ENCODE measurements around the gene MDGA2. TPM values are rescaled to one million over a fixed set of nuclear protein-coding genes. Genes with fewer than 3 reads are reported as not detected.

MDGA2 gene
- total RNA-seq, 1 donor from 2014 or later, result 2.4 TPM

DNA sequence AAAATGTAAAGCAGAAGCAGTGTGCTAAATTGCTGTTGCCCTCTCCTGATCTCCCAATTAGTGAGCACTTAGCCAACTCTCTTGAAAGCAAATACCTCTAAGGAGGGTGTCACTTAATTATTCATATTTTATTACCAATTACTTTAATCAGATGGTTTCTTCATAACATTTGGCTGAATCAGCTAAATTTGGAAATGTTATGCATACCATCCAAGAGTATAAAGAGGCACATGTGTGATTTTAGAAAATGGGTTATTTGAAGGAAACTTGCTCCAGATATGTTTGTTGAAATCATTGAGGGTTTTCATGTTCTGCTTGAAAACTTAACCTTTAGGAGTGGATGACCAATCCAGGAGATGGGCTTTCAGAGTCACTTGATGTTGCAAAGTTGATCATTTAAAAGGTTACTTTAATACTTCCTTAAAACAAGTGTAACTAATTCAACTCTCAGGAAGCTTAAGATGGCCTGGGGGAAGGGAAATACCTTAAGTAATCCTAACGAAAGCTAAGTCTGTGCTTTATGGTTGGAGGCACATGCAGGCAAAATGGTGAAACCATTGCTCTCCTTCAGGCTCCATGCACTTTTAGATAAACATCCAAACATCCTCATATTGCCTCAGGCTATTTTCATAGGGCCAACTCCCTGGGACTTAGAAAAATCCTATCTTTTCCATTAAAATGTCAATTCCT lies 434.5 kb downstream of the MDGA2 start:
- Mint-ChIP-seq H3K4me3 (ENCODE audit: unreplicated experiment) (no peak overlapping the region), H3K36me3 (ENCODE audit: low read depth, unreplicated experiment) (no peaks in the 10 kb centered on the region), H3K9me3 (ENCODE audit: unreplicated experiment) (no peaks in the 10 kb centered on the region), H3K27ac (ENCODE audit: unreplicated experiment) (no peak overlapping the region), H3K27me3 (ENCODE audit: low read depth, unreplicated experiment) (no peaks in the 10 kb centered on the region), H3K4me1 (ENCODE audit: low read depth, unreplicated experiment) (no peaks in the 10 kb centered on the region)
- Histone ChIP-seq H3K79me2 (ENCODE audit: insufficient read depth, low read length) (no peaks in the 10 kb centered on the region), H4K20me1 (ENCODE audit: insufficient read depth, low read length) (no peaks in the 10 kb centered on the region), H3K36me3 (ENCODE audit: insufficient read depth, low read length) (no peaks in the 10 kb centered on the region), H3K9ac (ENCODE audit: low read length) (no peak overlapping the region), H3K4me1 (ENCODE audit: insufficient read depth, low read length) (no peaks in the 10 kb centered on the region), H3K27ac (ENCODE audit: low read depth, low read length) (no peak overlapping the region), H3K4me2 (ENCODE audit: low read length) (no peak overlapping the region), H2AFZ (ENCODE audit: low read depth, low read length) (no peak overlapping the region), H3K9me3 (ENCODE audit: insufficient read depth, low read depth, low read length) (no peaks in the 10 kb centered on the region), H3K27me3 (ENCODE audit: insufficient read depth, low read length) (no peaks in the 10 kb centered on the region), H3K4me3 (ENCODE audit: insufficient read depth, low read depth, low read length) (no peak overlapping the region)
- TF ChIP-seq EZH2 (IDR thresholded peaks at IDR 0.05; ENCODE audit: insufficient read depth, low read length), result no peak
- TF ChIP-seq, protein P1, sequence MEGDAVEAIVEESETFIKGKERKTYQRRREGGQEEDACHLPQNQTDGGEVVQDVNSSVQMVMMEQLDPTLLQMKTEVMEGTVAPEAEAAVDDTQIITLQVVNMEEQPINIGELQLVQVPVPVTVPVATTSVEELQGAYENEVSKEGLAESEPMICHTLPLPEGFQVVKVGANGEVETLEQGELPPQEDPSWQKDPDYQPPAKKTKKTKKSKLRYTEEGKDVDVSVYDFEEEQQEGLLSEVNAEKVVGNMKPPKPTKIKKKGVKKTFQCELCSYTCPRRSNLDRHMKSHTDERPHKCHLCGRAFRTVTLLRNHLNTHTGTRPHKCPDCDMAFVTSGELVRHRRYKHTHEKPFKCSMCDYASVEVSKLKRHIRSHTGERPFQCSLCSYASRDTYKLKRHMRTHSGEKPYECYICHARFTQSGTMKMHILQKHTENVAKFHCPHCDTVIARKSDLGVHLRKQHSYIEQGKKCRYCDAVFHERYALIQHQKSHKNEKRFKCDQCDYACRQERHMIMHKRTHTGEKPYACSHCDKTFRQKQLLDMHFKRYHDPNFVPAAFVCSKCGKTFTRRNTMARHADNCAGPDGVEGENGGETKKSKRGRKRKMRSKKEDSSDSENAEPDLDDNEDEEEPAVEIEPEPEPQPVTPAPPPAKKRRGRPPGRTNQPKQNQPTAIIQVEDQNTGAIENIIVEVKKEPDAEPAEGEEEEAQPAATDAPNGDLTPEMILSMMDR (IDR thresholded peaks at IDR 0.05; ENCODE audit: insufficient read depth, low read depth, low read length), result no peak
- no peak for DNase-seq (ENCODE audit: low read depth)
- no peak for FAIRE-seq

DNA sequence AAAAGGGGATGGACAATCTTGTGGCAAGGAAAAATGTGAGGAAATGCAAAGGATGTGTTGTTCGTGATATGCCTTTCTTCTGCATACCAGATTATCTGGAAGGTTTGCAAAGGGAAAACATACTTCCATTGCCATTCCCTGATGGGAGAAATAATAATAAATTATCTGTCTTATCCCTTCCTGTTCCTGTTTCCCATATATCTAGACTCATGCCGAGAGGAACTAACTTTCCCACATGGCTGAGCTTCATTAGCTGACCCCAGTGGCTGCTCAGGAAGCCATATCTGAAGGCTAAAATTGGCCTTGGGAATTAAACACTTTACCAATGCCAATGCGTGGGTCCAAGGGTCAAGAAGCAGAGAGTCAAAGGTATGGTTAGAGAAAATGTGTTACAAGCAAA lies 439.8 kb downstream of the MDGA2 start:
- FAIRE-seq (no peak), DNase-seq (ENCODE audit: low read depth) (no peak)
- no peak overlapping the region for H3K9ac ChIP-seq (ENCODE audit: low read length)
- H3K79me2 ChIP-seq (ENCODE audit: insufficient read depth, low read length), result no peaks in the 10 kb centered on the region
- H2AFZ ChIP-seq (ENCODE audit: low read depth, low read length), result no peak overlapping the region
- H3K4me2 ChIP-seq (ENCODE audit: low read length), result no peak overlapping the region
- H3K4me3 Mint-ChIP-seq (ENCODE audit: unreplicated experiment), result no peak overlapping the region
- H3K9me3 ChIP-seq (ENCODE audit: insufficient read depth, low read depth, low read length), result no peaks in the 10 kb centered on the region
- H3K9me3 Mint-ChIP-seq (ENCODE audit: unreplicated experiment), result no peaks in the 10 kb centered on the region
- no peak overlapping the region for H3K4me3 ChIP-seq (ENCODE audit: insufficient read depth, low read depth, low read length)
- no peak for TF ChIP-seq EZH2 (IDR thresholded peaks at IDR 0.05; ENCODE audit: insufficient read depth, low read length)
- TF ChIP-seq, protein P1 (IDR thresholded peaks at IDR 0.05; ENCODE audit: insufficient read depth, low read depth, low read length), result no peak
- H3K27ac ChIP-seq (ENCODE audit: low read depth, low read length), result no peak overlapping the region
- H3K27ac Mint-ChIP-seq (ENCODE audit: unreplicated experiment), result no peak overlapping the region
- no peaks in the 10 kb centered on the region for H3K36me3 ChIP-seq (ENCODE audit: insufficient read depth, low read length)
- no peaks in the 10 kb centered on the region for H3K36me3 Mint-ChIP-seq (ENCODE audit: low read depth, unreplicated experiment)
- no peaks in the 10 kb centered on the region for H3K27me3 ChIP-seq (ENCODE audit: insufficient read depth, low read length)
- no peaks in the 10 kb centered on the region for H3K4me1 Mint-ChIP-seq (ENCODE audit: low read depth, unreplicated experiment)
- no peaks in the 10 kb centered on the region for H3K4me1 ChIP-seq (ENCODE audit: insufficient read depth, low read length)
- no peaks in the 10 kb centered on the region for H3K27me3 Mint-ChIP-seq (ENCODE audit: low read depth, unreplicated experiment)
- H4K20me1 ChIP-seq (ENCODE audit: insufficient read depth, low read length), result no peaks in the 10 kb centered on the region

DNA sequence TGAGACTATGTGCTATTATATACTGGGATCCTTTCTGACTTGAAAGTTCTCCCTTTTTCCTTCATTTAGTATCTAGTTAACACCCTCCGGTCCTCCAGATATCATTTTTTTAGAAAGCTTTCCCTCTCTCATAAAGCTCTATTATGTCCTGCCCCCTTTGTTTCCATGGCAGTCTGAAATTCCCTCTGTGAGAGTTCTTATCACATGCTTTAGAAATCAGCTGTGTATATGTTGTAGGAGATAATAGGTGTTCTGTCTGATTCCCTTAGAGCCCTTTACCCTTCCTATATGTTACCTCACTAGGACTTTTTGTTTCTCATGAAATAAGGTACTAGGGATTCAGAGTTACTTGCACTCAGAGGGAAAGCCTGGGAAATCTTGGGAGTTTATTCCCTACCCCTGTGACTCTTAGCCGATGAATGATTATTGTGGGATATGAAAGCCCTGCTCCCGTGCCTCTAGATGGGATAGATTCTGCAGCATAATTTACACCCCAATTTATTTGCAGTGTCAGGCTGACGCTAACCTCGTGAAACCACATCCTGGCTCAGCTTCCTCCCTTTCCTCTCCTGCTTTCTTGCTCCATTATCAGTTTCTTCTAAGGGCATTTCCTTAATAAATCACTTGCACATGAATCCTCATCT lies 448.4 kb downstream of the MDGA2 start:
- H3K4me3 ChIP-seq (ENCODE audit: insufficient read depth, low read depth, low read length), result no peak overlapping the region
- H3K27me3 Mint-ChIP-seq (ENCODE audit: low read depth, unreplicated experiment), result no peaks in the 10 kb centered on the region

More for the DNA sequence above, 448.4 kb downstream of the MDGA2 start:
- no peaks in the 10 kb centered on the region for H4K20me1 ChIP-seq (ENCODE audit: insufficient read depth, low read length)
- peak overlapping the region; percentile 20 for H3K4me2 ChIP-seq (ENCODE audit: low read length)
- no peak overlapping the region for H2AFZ ChIP-seq (ENCODE audit: low read depth, low read length)
- H3K9ac ChIP-seq (ENCODE audit: low read length), result no peak overlapping the region
- no peaks in the 10 kb centered on the region for H3K27me3 ChIP-seq (ENCODE audit: insufficient read depth, low read length)
- Mint-ChIP-seq H3K36me3 (ENCODE audit: low read depth, unreplicated experiment) (no peaks in the 10 kb centered on the region), H3K9me3 (ENCODE audit: unreplicated experiment) (no peaks in the 10 kb centered on the region), H3K4me1 (ENCODE audit: low read depth, unreplicated experiment) (peaks cover 3% of the 10 kb centered on the region), H3K27ac (ENCODE audit: unreplicated experiment) (no peak overlapping the region), H3K4me3 (ENCODE audit: unreplicated experiment) (no peak overlapping the region)
- DNase-seq (ENCODE audit: low read depth) (peak; percentile 27), FAIRE-seq (no peak)
- no peaks in the 10 kb centered on the region for H3K36me3 ChIP-seq (ENCODE audit: insufficient read depth, low read length)
- H3K79me2 ChIP-seq (ENCODE audit: insufficient read depth, low read length), result no peaks in the 10 kb centered on the region
- no peaks in the 10 kb centered on the region for H3K9me3 ChIP-seq (ENCODE audit: insufficient read depth, low read depth, low read length)
- TF ChIP-seq, protein P1 (IDR thresholded peaks at IDR 0.05; ENCODE audit: insufficient read depth, low read depth, low read length), result no peak
- no peak for TF ChIP-seq EZH2 (IDR thresholded peaks at IDR 0.05; ENCODE audit: insufficient read depth, low read length)
- no peaks in the 10 kb centered on the region for H3K4me1 ChIP-seq (ENCODE audit: insufficient read depth, low read length)
- no peak overlapping the region for H3K27ac ChIP-seq (ENCODE audit: low read depth, low read length)
